Activated naive CD4-positive, alpha-beta T cell treated with anti-CD3 and anti-CD28 coated beads, Interleukin-2, amount 10 ng/mL, durations not matched to agents 7 days and 5 days (primary cell): ENCODE measurements around the gene ARF1.

Experiments
- CTCF ChIA-PET: fragments of 350-600 bp; sonication (Branson Sonifier 250); formaldehyde crosslinking; loops from one replicate; lab custom pipeline; 2021; ENCODE audit warnings: antibody characterized with exemption; lab: Charles Lee
- DNase-seq: peaks from one replicate; pipeline ENCODE4 v3.0.0-alpha.2; 2020
- H3K27ac Mint-ChIP-seq: one replicate; pipeline ENCODE4 v1.8.0; 2021; ENCODE audit warnings: mild to moderate bottlenecking, moderate library complexity, mixed read lengths
- H3K27me3 Mint-ChIP-seq: one replicate; pipeline ENCODE4 v1.8.0; 2021; ENCODE audit warnings: mild to moderate bottlenecking, mixed read lengths
- H3K36me3 Mint-ChIP-seq: one replicate; pipeline ENCODE4 v1.8.0; 2021; ENCODE audit warnings: mixed read lengths
- H3K4me1 Mint-ChIP-seq: one replicate; pipeline ENCODE4 v1.8.0; 2021; ENCODE audit warnings: mixed read lengths
- H3K4me3 Mint-ChIP-seq: one replicate; pipeline ENCODE4 v1.8.0; 2021; ENCODE audit warnings: mild to moderate bottlenecking, moderate library complexity, mixed read lengths
- H3K9me3 Mint-ChIP-seq: one replicate; pipeline ENCODE4 v1.8.0; 2021; ENCODE audit warnings: mixed read lengths

The ARF1 gene

GRCh38 chr1:228139931-228140723, 57.6 kb downstream of the ARF1 start, which contains the start of gene GUK1:
Gene GUK1 (plus strand): TSS chr1:228140279. CDS start chr1:228140303, 24 bp downstream.
- H3K36me3 Mint-ChIP-seq, result peaks cover 26% of the 10 kb centered on the region
- peaks cover 40% of the 10 kb centered on the region for H3K4me1 Mint-ChIP-seq
- peak; percentile 100 for DNase-seq
- peaks cover 20% of the 10 kb centered on the region for H3K27me3 Mint-ChIP-seq
- peak within 1 kb of the TSS; percentile 98 for H3K4me3 Mint-ChIP-seq
- CTCF ChIA-PET, result interaction anchor here (0.7 to 1.4 kb wide), 4 partner anchors 12 to 141 kb away, joined by 3 to 4 read pairs (median 3); no protein-coding TSS in a partner anchor
- H3K27ac Mint-ChIP-seq, result peak within 1 kb of the TSS; percentile 98
- no peaks in the 10 kb centered on the region for H3K9me3 Mint-ChIP-seq

- CTCF ChIA-PET, result interaction anchor here (0.7 to 0.9 kb wide), 3 partner anchors 12 to 28 kb away, joined by 3 read pairs; no protein-coding TSS in a partner anchor
- H3K36me3 Mint-ChIP-seq, result peaks cover 28% of the 10 kb centered on the region
Observed at GRCh38 chr1:228140724-228141225, 58.3 kb downstream of the ARF1 start.

GRCh38 chr1:228141226-228142044, 58.9 kb downstream of the ARF1 start:
- Mint-ChIP-seq H3K27me3 (peaks cover 9% of the 10 kb centered on the region), H3K4me3 (peak overlapping the region; percentile 98), H3K9me3 (no peaks in the 10 kb centered on the region), H3K4me1 (peaks cover 40% of the 10 kb centered on the region), H3K27ac (peak overlapping the region; percentile 98), H3K36me3 (peaks cover 29% of the 10 kb centered on the region)
- peak; percentile 71 for DNase-seq
- CTCF ChIA-PET, result interaction anchor here (1.1 kb wide), 1 partner anchor 24 kb away, joined by 3 read pairs; the partner anchor contains the start of gene IBA57

More at GRCh38 chr1:228140724-228141225, 58.3 kb downstream of the ARF1 start:
- DNase-seq, result no peak
- peaks cover 40% of the 10 kb centered on the region for H3K4me1 Mint-ChIP-seq
- no peaks in the 10 kb centered on the region for H3K9me3 Mint-ChIP-seq
- H3K27me3 Mint-ChIP-seq, result peaks cover 14% of the 10 kb centered on the region
- H3K27ac Mint-ChIP-seq, result peak overlapping the region; percentile 98
- H3K4me3 Mint-ChIP-seq, result peak overlapping the region; percentile 98

GRCh38 chr1:228142155-228142691, 59.7 kb downstream of the ARF1 start:
- no peaks in the 10 kb centered on the region for H3K9me3 Mint-ChIP-seq
- DNase-seq, result no peak
- peaks cover 9% of the 10 kb centered on the region for H3K27me3 Mint-ChIP-seq
- CTCF ChIA-PET, result interaction anchor here (1.1 kb wide), 1 partner anchor 23 kb away, joined by 3 read pairs; the partner anchor contains the start of gene IBA57
- peaks cover 29% of the 10 kb centered on the region for H3K36me3 Mint-ChIP-seq
- peaks cover 40% of the 10 kb centered on the region for H3K4me1 Mint-ChIP-seq
- peak overlapping the region; percentile 98 for H3K4me3 Mint-ChIP-seq
- peak overlapping the region; percentile 98 for H3K27ac Mint-ChIP-seq

- no peak for DNase-seq
- Mint-ChIP-seq H3K27me3 (peaks cover 5% of the 10 kb centered on the region), H3K4me1 (peaks cover 40% of the 10 kb centered on the region), H3K9me3 (no peaks in the 10 kb centered on the region), H3K36me3 (peaks cover 29% of the 10 kb centered on the region), H3K4me3 (peak overlapping the region; percentile 98), H3K27ac (peak overlapping the region; percentile 98)
- CTCF ChIA-PET, result interaction anchor here (1.1 kb wide), 1 partner anchor 23 kb away, joined by 3 read pairs; the partner anchor contains the start of gene IBA57
Observed at GRCh38 chr1:228142701-228143136, 60.2 kb downstream of the ARF1 start.

GRCh38 chr1:228143480-228144192, 61.1 kb downstream of the ARF1 start:
- H3K4me1 Mint-ChIP-seq, result peaks cover 40% of the 10 kb centered on the region
- H3K4me3 Mint-ChIP-seq, result peak overlapping the region; percentile 98
- peaks cover 28% of the 10 kb centered on the region for H3K36me3 Mint-ChIP-seq
- H3K9me3 Mint-ChIP-seq, result no peaks in the 10 kb centered on the region
- H3K27me3 Mint-ChIP-seq, result peaks cover 4% of the 10 kb centered on the region
- CTCF ChIA-PET, result interaction anchor here (1.1 kb wide), 1 partner anchor 22 kb away, joined by 4 read pairs; the partner anchor contains the start of gene IBA57
- H3K27ac Mint-ChIP-seq, result peak overlapping the region; percentile 98
- no peak for DNase-seq

- no peak for DNase-seq
- H3K27ac Mint-ChIP-seq, result peak overlapping the region; percentile 98
- no peak overlapping the region for H3K4me3 Mint-ChIP-seq
- no peaks in the 10 kb centered on the region for H3K9me3 Mint-ChIP-seq
- H3K27me3 Mint-ChIP-seq, result peaks cover 4% of the 10 kb centered on the region
- H3K4me1 Mint-ChIP-seq, result peaks cover 39% of the 10 kb centered on the region
- CTCF ChIA-PET, result interaction anchor here (1.1 kb wide), 1 partner anchor 21 kb away, joined by 4 read pairs; the partner anchor contains the start of gene IBA57
- H3K36me3 Mint-ChIP-seq, result peaks cover 28% of the 10 kb centered on the region
Observed at GRCh38 chr1:228144193-228144992, 61.9 kb downstream of the ARF1 start.

GRCh38 chr1:228144993-228145343, 62.5 kb downstream of the ARF1 start:
- H3K4me1 Mint-ChIP-seq, result peaks cover 35% of the 10 kb centered on the region
- CTCF ChIA-PET, result no interaction called here
- H3K27me3 Mint-ChIP-seq, result no peaks in the 10 kb centered on the region
- H3K27ac Mint-ChIP-seq, result no peak overlapping the region
- no peaks in the 10 kb centered on the region for H3K9me3 Mint-ChIP-seq
- no peak overlapping the region for H3K4me3 Mint-ChIP-seq
- H3K36me3 Mint-ChIP-seq, result peaks cover 28% of the 10 kb centered on the region
- DNase-seq, result no peak

- Mint-ChIP-seq H3K4me3 (no peak overlapping the region), H3K4me1 (peaks cover 35% of the 10 kb centered on the region), H3K27ac (peak overlapping the region; percentile 24), H3K9me3 (no peaks in the 10 kb centered on the region), H3K36me3 (peaks cover 28% of the 10 kb centered on the region), H3K27me3 (no peaks in the 10 kb centered on the region)
- CTCF ChIA-PET, result no interaction called here
- no peak for DNase-seq
Observed at GRCh38 chr1:228145463-228146416, 63.2 kb downstream of the ARF1 start.

GRCh38 chr1:228146417-228147150, 64.1 kb downstream of the ARF1 start:
- DNase-seq, result no peak
- H3K27me3 Mint-ChIP-seq, result no peaks in the 10 kb centered on the region
- H3K4me3 Mint-ChIP-seq, result no peak overlapping the region
- H3K36me3 Mint-ChIP-seq, result peaks cover 22% of the 10 kb centered on the region
- H3K9me3 Mint-ChIP-seq, result no peaks in the 10 kb centered on the region
- H3K4me1 Mint-ChIP-seq, result peaks cover 29% of the 10 kb centered on the region
- H3K27ac Mint-ChIP-seq, result peak overlapping the region; percentile 24
- CTCF ChIA-PET, result no interaction called here

GRCh38 chr1:228147151-228147693, 64.7 kb downstream of the ARF1 start:
- Mint-ChIP-seq H3K27ac (no peak overlapping the region), H3K4me1 (peaks cover 23% of the 10 kb centered on the region), H3K36me3 (peaks cover 19% of the 10 kb centered on the region), H3K27me3 (no peaks in the 10 kb centered on the region), H3K4me3 (no peak overlapping the region), H3K9me3 (no peaks in the 10 kb centered on the region)
- CTCF ChIA-PET, result no interaction called here
- DNase-seq, result no peak
